HG02623 (cell line): Measurements from ENCODE around the gene OR4F15.

Experiments
- ATAC-seq: cut with Tn5 transposase; IDR thresholded peaks from one replicate; pipeline ENCODE4 v1.9.1; 2021; ENCODE audit warnings: moderate library complexity; ENCODE audit not compliant: unreplicated experiment

Gene OR4F15

GRCh38 chr15:101803676-101804075 lies 8.3 kb upstream of the OR4F15 start:
- ATAC-seq: no peak

GRCh38 chr15:101804375-101804774 lies 7.6 kb upstream of the OR4F15 start:
- ATAC-seq: no peak

- no peak for ATAC-seq
These were observed 7.1 kb upstream of the OR4F15 start for GRCh38 chr15:101804941-101805340.

DNA sequence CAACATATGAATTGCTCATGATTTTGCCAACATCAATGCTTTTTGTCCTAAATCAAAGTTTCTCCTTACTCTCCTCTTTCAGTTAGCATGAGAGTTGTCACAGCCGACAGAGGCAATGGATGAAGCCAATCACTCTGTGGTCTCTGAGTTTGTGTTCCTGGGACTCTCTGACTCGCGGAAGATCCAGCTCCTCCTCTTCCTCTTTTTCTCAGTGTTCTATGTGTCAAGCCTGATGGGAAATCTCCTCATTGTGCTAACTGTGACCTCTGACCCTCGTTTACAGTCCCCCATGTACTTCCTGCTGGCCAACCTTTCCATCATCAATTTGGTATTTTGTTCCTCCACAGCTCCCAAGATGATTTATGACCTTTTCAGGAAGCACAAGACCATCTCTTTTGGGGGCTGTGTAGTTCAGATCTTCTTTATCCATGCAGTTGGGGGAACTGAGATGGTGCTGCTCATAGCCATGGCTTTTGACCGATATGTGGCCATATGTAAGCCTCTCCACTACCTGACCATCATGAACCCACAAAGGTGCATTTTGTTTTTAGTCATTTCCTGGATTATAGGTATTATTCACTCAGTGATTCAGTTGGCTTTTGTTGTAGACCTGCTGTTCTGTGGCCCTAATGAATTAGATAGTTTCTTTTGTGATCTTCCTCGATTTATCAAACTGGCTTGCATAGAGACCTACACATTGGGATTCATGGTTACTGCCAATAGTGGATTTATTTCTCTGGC lies 6.2 kb upstream of the OR4F15 start:
- ATAC-seq: no peak

GRCh38 chr15:101807345-101807945 lies 4.6 kb upstream of the OR4F15 start:
- ATAC-seq: no peak

GRCh38 chr15:101808201-101808600 lies 3.8 kb upstream of the OR4F15 start:
- ATAC-seq: no peak

- no peak for ATAC-seq
These were observed 1.5 kb upstream of the OR4F15 start for GRCh38 chr15:101810456-101810855.

DNA sequence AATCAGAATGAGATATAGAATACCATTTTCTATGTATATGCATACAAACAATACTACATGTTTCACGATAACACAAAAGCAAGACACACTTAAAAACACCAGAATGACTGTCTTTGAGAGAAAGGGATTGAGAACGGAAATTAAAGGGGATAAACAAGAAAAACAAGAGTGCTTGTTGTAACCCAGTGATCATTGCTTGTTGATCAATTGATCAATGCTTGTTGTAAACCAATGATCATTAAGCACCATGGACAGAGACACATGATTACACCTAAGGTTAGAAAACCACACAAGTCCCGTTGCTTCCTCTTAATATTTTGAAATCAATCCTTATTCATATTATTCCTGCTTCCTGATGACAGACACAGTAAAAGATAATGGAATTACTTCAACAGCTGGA lies 1.1 kb upstream of the OR4F15 start:
- no peak for ATAC-seq

DNA sequence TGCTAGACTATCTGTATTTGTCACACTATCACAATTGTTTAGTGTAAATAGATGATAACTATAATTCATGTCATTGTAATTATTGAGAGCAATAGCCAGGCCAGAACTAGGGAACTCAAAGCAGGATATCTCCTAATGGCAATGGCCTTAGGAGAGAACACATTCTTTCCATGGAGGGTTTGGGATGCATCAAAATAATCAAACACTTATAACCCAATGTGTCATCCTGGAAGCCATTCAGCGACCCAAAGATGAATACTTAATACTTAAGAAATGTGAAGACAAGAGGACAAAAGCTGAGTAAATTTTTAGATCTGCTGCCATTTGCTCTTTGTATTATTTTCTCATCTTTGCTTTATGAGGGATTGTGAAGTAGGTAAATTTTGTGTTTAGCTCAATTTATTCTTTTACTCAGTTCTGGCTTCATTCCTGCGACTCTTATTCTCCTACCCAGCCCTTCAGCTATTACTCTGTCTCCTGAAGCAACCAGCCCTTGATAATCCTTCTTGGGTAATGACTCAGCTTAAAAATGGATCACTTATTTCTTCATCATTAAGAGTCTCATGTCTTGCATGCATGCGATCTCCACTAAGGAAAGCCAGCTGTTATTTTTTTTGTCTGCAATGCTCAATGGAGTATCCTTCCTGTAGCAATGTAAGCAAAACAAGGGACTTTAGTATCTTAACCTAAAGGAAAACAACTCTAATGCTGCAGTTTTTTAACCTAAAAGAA lies 2.0 kb downstream of the OR4F15 start:
- no peak for ATAC-seq

- ATAC-seq: no peak
These were observed 8.8 kb downstream of the OR4F15 start for GRCh38 chr15:101820781-101821180.

DNA sequence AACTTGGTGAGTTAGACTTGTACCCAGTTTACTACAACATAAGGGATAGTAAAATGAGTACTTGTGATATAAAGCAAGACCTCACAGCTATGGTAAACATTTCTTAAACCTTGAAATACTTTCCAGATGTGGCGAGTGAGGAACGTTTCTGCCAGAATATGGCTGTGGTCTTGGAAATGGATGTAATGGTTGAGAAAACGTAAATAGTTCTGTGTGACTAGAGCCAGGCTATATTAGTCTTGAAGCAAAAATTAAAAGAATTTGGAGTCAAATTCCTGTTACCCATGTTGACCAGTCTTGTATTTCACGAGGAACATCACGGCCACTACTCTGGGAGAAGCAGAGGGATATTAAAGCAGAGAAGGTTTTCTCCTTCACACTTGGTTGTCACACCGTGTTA lies 15.3 kb downstream of the OR4F15 start:
- ATAC-seq: no peak

DNA sequence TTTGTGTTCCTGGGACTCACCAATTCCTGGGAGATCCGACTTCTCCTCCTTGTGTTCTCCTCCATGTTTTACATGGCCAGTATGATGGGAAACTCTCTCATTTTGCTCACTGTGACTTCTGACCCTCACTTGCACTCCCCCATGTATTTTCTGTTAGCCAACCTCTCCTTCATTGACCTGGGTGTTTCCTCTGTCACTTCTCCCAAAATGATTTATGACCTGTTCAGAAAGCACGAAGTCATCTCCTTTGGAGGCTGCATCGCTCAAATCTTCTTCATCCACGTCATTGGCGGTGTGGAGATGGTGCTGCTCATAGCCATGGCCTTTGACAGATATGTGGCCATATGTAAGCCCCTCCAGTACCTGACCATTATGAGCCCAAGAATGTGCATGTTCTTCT lies 16.8 kb downstream of the OR4F15 start:
- ATAC-seq: no peak

GRCh38 chr15:101841656-101842055 lies 29.7 kb downstream of the OR4F15 start:
- no peak for ATAC-seq

- ATAC-seq: no peak
These were observed 32.9 kb downstream of the OR4F15 start for GRCh38 chr15:101844916-101845315.

- no peak for ATAC-seq
These were observed 40.4 kb downstream of the OR4F15 start for GRCh38 chr15:101852356-101852755.
